Bronchus fibroblast of lung (primary cell): ENCODE results near the gene MAP6. TPM values are rescaled to one million over a fixed set of nuclear protein-coding genes. Genes with fewer than 3 reads are reported as not detected.

Source experiments
- total RNA-seq: library from RNA; depleted of rRNA; stranded (reverse); fragments of >200 nt; gene quantifications from 2 replicates; pipeline ENCODE4 v1.2.3, GENCODE V29; 2015

MAP6 gene
- total RNA-seq = 0.34 and 0.59 TPM in 2 replicates

GRCh38 chr11:75668451-75669297, at the start of gene MAP6:
TSS of gene MAP6 (minus strand) at chr11:75669038. CDS start at chr11:75668369, 669 bp downstream.

DNA sequence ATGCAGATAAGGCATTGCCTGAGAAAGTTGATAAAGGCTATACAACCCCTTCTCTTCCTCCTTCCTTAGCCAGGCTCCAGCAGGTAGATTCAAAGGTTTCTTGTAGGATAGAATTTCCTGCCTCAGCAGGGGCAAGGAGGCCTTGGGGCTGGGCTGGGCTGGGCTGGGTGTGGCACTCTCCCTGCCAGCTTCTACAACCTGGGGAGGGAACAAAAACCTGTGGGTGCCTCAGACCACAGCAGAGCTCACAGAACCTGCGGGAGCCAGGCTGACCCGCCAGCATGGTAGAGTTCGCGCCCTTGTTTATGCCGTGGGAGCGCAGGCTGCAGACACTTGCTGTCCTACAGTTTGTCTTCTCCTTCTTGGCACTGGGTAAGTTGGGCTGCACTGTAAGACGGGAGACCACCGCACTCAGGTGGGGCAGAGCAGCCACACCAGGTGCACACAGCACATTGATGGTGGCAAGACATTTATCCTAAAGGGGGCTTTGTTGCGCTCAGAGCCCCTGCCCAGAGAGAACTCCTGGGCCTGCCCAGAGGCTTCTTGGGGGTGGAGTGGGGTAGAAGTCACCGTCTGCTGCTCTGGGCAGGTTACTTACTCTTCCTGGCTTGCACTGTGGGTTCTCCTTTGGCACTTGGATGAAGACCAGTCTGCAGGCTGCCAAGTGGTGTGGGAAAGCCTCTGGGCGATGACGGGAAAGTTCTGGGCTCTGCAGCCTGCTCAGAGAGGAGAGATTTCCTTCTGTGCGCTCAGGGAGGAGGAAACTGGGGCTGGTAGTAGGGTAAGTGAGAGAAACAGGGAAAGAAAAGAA, 49.0 kb upstream of the MAP6 start, which contains the start of gene MOGAT2:
MOGAT2 (plus strand) TSS at position 231 of the 811 bp plus-strand sequence; CDS start at position 282, 51 bp downstream.

GRCh38 chr11:75562048-75562835, 106.6 kb downstream of the MAP6 start, which contains the start of gene SERPINH1:
TSS of gene SERPINH1 (plus strand) at chr11:75562253. CDS start at chr11:75566350, 4,097 bp downstream.

Other genes starting within 250 kb of the MAP6 start
- 1.0 and 1.2 TPM in 2 replicates for gene KLHL35, start 235.8 kb downstream of the MAP6 start, total RNA-seq
- gene GDPD5, start 143.1 kb downstream of the MAP6 start, total RNA-seq = 1.5 and 2.0 TPM in 2 replicates
- gene SERPINH1, start 106.8 kb downstream of the MAP6 start, total RNA-seq = 1,106 and 1,122 TPM in 2 replicates
- not detected in 2 replicates for gene MOGAT2, start 48.8 kb upstream of the MAP6 start, total RNA-seq
- gene DGAT2, start 99.7 kb upstream of the MAP6 start, total RNA-seq = 0.67 and 1.0 TPM in 2 replicates
- 7.4 and 8.6 TPM in 2 replicates for gene UVRAG, start 146.2 kb upstream of the MAP6 start, total RNA-seq